SK-N-MC (cell line): ENCODE results near the gene CIRBP.

Source experiments
- EZH2 ChIP-seq: fragments of 200-600 bp; sonication (generic); IDR thresholded peaks from one replicate; pipeline ENCODE4 v1.6.1; 2017; ENCODE audit warnings: antibody characterized with exemption
- POLR2AphosphoS5 ChIP-seq: IDR thresholded peaks from 2 replicates; pipeline ENCODE4 v1.6.1; 2012; ENCODE audit warnings: mild to moderate bottlenecking, low read depth, low read length, borderline replicate concordance

DNA sequence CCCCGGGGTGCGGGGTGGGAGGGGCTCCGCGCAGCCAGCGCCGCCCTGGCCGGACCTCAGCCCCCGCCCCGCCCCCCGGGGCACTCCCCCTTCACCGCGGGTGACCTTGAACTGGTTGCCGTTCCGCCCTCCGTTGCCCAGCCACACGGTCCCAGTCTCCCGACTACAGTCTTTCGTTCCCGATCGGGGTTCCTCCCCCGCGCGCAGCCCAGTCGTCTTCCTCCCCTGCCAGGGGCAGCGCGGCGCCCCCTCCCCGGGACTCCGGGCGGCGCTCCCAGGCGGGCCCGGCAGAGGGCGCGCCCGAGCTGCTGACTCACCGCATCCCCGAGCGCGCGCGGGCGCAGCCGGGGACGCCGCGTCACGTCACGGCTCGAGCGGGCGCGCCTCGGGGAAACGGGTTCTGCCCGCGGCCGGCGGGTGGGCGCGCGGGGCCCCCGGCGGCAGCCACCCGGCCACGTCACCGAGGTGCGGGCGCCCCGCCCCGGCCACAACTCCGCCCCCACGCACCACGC is 20.3 kb upstream of the CIRBP start:
- TF ChIP-seq POLR2AphosphoS5 (no peak), EZH2 (no peak)
